ENCODE data around the gene ENDOU. TPM values are rescaled to one million over a fixed set of nuclear protein-coding genes. Genes with fewer than 3 reads are reported as not detected.

Gene ENDOU
- total RNA-seq, 1 experiment from 2014 or later = not detected

- DNase-seq (ENCODE audit: low read depth, low spot score) (no peak), ATAC-seq (no peak)
- BruUV-seq (replicated peaks) = no TSS peak
- POLR2A ChIA-PET = interaction anchor here (0.6 kb wide), 1 partner anchor 14 kb away, joined by 3 read pairs; no protein-coding TSS in a partner anchor
- Histone ChIP-seq H3K4me1 (ENCODE audit: control insufficient read depth, insufficient read depth, low read length) (peaks cover 14% of the 10 kb centered on the region), H3K4me3 (ENCODE audit: low read depth in 2 of 2, low read length in 2 of 2) (no peak overlapping the region), H3K27me3 (ENCODE audit: control insufficient read depth, insufficient read depth, low read length) (no peaks in the 10 kb centered on the region), H3K27ac (ENCODE audit: low read length) (no peak overlapping the region), H3K9me3 (ENCODE audit: control insufficient read depth, insufficient read depth, low read depth, low read length) (no peaks in the 10 kb centered on the region), H3K36me3 (ENCODE audit: control insufficient read depth, insufficient read depth, low read length) (no peaks in the 10 kb centered on the region)
- TF ChIP-seq REST (IDR thresholded peaks at IDR 0.05; ENCODE audit: insufficient read depth in 1 of 2, low read depth in 2 of 2, low read length in 1 of 2) = no peak
- TF ChIP-seq POLR2AphosphoS5 (IDR thresholded peaks at IDR 0.05; ENCODE audit: low read depth, low read length) = no peak
- TF ChIP-seq TCF7L2 (IDR thresholded peaks at IDR 0.05; ENCODE audit: low read depth, low read length) = no peak
- TF ChIP-seq SIN3A (IDR thresholded peaks at IDR 0.05; ENCODE audit: borderline replicate concordance, insufficient read depth, low read depth, low read length) = no peak
- in situ Hi-C loops (cut with HindIII; ENCODE audit: low pct_unique_long_range_greater_than_20kb, low sequenced_read_pairs) = no loop called here
- intact Hi-C loops (cut with micrococcal nuclease; ENCODE audit: unreplicated experiment) = no loop called here
- CTCF ChIA-PET = interaction anchor here (0.5 kb wide), 1 partner anchor 85 kb away, joined by 14 read pairs; no protein-coding TSS in a partner anchor
Observed at GRCh38 chr12:47763481-47764346, 38.4 kb upstream of the ENDOU start.

GRCh38 chr12:47762850-47763465 is 37.7 kb upstream of the ENDOU start:
- ChIA-PET CTCF (interaction anchor here (0.5 kb wide), 1 partner anchor 86 kb away, joined by 14 read pairs; no protein-coding TSS in a partner anchor), POLR2A (interaction anchor here (0.6 kb wide), 1 partner anchor 14 kb away, joined by 3 read pairs; no protein-coding TSS in a partner anchor)
- in situ Hi-C loops (cut with HindIII; ENCODE audit: low pct_unique_long_range_greater_than_20kb, low sequenced_read_pairs) (no loop called here), intact Hi-C loops (cut with micrococcal nuclease; ENCODE audit: unreplicated experiment) (no loop called here)
- no peak for DNase-seq (ENCODE audit: low read depth, low spot score)
- H3K27me3 ChIP-seq (ENCODE audit: control insufficient read depth, insufficient read depth, low read length) = no peaks in the 10 kb centered on the region
- H3K36me3 ChIP-seq (ENCODE audit: control insufficient read depth, insufficient read depth, low read length) = no peaks in the 10 kb centered on the region
- no peak overlapping the region for H3K27ac ChIP-seq (ENCODE audit: low read length)
- no peak for ATAC-seq
- peaks cover 14% of the 10 kb centered on the region for H3K4me1 ChIP-seq (ENCODE audit: control insufficient read depth, insufficient read depth, low read length)
- no peak overlapping the region for H3K4me3 ChIP-seq (ENCODE audit: low read depth in 2 of 2, low read length in 2 of 2)
- BruUV-seq (replicated peaks) = no TSS peak
- H3K9me3 ChIP-seq (ENCODE audit: control insufficient read depth, insufficient read depth, low read depth, low read length) = no peaks in the 10 kb centered on the region
- TF ChIP-seq SIN3A (IDR thresholded peaks at IDR 0.05; ENCODE audit: borderline replicate concordance, insufficient read depth, low read depth, low read length) = no peak
- TF ChIP-seq TCF7L2 (IDR thresholded peaks at IDR 0.05; ENCODE audit: low read depth, low read length) = no peak
- TF ChIP-seq CTCF (IDR thresholded peaks at IDR 0.05) = no peak
- TF ChIP-seq POLR2AphosphoS5 (IDR thresholded peaks at IDR 0.05; ENCODE audit: low read depth, low read length) = no peak
- no peak for TF ChIP-seq REST (IDR thresholded peaks at IDR 0.05; ENCODE audit: insufficient read depth in 1 of 2, low read depth in 2 of 2, low read length in 1 of 2)
